ENCODE measurements around the gene RELL2.

Gene RELL2

DNA sequence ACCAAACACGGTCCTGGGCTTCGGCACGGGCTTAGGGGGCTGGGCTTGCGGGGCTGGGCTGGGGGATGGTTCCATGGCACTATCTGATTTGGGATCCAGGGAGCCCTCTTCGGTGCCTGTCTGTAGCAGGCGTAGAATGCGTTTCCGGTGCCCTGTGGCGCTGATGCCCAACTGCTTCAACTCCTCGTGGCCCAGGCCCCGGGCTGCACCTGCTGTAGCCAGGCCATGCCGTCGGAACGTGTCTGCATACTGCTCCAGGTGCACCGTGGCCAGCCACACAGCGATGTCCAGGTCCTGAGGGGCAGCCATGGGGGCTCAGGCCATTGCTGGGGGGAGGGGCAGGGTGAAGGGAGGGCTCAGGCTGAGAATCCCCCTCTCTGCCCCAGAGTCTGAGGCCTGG, 43.4 kb downstream of the RELL2 start:
- DNase-seq (ENCODE audit: low read depth) = no peak

DNA sequence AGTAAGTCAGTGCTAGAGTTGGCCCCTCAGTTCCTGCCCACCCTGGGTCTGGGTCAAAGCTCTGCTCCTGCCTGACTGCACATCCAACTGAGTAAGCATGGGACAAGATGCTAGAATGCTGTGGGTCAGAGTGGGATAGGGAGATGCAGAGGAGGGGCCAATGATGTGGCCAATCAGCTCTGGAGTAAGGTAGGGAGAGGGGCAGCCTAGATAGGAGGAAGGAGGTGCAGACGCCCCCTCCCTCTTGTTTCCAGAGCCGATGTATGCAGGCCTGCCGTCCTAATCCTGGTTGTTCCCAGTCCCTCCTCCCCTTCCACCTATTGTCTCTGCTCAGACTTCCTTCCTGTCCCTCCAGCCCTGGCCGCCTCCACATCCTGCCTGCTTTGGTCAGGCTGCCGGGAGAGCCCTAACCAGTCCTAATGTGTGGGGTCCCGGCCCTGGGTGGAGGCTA, 44.0 kb downstream of the RELL2 start:
- no peak for DNase-seq (ENCODE audit: low read depth)

DNA sequence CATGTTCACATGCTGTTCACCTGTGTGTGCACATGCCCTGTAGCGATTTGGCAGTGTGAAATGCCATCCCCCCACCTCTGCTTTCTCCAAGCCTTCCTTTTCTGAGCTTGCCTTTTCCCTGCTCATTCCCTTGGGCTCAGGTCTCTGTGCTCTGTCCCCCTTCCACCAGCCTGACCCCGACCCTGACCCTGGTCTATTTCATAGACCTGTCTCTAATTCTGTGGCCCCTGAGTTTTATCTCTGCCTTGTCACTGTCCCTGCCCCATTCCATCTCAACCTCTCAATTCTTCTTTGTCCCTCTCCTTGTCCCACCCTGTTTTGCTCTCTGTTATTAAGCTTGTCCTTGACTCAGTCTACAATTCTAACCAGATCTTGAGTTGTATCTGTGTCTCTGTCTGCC, 44.5 kb downstream of the RELL2 start:
- DNase-seq (ENCODE audit: low read depth) = no peak

DNA sequence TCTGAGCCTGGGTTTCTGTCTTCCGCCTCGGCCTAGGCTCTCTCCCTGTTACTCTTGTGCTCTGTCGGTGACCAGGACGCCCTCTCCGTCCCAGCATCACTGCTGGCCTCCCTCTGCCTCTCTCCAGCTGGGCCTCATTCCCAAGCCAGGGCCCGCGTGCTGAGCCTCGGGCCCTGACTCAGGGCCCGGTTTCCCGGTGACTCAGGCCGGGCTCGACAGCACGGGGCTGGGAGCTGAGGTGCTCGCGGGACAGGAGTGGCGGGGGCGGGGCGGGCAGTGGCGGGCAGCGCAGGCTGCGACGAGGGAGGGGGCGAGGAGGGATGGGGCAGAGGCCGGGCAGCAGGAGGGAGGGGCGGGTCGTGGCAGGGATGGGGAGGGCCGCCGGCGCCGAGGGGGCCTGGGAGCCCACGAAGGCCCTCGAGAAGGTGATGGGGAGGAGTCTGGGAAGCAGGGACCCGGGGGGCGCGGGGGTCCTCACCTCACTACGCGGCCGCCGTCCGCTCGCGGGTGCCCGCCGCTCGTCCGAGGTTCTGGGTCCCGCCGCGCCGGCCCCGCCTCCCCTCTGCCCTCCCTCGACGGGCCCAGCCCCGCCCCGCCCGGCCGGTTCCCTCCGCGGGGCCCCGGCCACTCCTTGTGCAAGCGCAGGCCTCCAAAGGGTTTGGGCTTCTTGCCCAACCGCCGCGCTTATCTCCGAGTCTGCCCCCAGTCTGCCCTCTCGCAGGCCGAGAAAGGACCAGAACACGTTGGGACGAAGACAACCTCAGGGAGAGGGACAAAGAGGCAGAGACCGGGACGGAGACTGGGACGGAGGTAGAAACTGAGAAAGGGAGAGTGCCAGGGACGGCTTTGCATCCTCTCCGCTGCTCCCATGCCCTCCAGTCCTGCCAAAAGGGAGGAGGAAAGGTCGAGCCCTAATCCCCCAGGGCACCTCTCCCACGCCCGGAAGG, 45.2 kb downstream of the RELL2 start, which contains the start of gene ARAP3:
TSS of gene ARAP3 (minus strand) at position 536 of the 947 bp plus-strand sequence. CDS start 1,744 bp downstream, outside the sequence.
- DNase-seq (ENCODE audit: low read depth) = no peak

DNA sequence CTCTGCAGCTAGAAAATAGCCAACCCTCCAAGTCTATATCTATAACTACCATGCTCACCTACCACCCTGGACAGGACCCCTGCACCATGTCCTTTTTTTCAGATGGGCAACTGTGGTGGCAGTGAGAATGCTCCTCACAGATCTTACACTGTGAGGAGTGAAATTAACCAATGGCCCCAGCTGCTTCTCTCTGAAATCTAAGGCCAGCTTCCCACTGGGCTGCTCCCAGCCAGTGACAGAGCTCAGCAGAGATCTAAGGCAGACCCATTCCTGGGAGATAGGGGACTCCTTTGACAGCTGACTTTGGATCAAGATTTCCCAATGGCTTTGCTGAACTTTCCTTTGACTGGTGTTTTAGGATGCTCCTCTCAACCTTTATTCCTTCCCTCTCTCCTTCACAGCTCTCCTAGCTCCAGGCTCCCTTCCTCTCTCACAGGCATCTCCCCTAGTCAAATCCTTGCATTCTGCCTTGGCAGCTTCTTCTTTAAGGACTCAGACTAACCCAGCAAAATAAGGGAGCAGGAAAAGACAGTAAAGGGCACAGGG, 46.9 kb downstream of the RELL2 start:
- no peak for DNase-seq (ENCODE audit: low read depth)

DNA sequence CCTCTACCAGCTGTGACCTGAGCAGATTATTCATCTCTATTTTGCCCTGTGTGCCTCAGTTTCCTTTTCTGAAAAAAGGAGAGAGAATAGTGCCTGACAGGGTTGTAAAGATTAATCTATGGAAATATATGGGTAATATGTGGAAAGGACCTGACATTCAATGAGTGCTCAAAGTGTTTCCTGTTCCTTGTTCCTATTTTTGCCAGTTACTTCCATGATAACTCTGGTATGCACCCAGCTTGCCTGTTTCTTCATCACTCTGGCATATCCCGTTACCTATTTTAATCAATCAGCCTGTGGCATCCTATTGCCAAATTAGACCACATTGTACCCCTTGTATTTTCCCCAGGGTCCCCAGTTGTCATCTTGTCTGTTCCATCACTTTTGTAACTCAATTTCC, 48.8 kb downstream of the RELL2 start:
- no peak for DNase-seq (ENCODE audit: low read depth)

DNA sequence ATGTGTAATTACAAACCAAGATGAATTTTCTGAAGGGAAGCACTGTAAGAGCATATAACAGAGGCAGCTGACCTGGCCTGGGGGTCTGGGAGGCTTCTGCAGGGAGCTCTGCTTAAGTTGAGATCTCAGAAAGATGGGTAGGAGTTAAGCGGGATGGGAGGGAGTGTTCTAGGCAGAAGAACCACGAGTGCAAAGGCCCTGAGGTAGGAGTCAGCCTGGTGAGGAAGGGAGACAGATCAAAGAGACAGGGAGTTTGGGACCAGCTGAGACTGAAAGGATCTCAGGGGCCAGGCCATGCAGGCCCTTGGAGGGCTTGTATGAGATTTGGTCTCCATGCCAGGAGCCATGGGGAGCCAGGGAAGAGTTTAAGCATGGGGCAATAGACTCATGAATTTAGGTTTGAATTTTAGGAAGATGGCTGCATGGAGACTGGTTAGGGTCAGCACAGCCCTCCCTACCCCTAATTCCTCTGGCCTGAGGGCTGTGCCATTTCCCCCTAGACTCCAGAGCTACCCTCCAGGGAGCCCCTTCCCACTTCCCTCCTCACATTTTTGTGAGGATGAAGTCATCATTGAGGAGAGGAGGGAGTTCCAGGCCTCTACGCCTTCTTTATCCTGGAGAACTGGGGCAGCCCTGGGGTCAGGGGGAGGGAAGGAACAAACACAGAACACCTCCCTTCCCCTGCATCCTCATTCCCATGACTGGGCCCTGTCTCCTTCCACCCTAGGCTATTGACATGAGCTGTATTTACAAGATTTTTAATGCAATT, 50.0 kb downstream of the RELL2 start:
- DNase-seq (ENCODE audit: low read depth) = no peak
